ENCODE data around the gene SLC66A2. TPM values are rescaled to one million over a fixed set of nuclear protein-coding genes. Genes with fewer than 3 reads are reported as not detected.

SLC66A2 gene
- total RNA-seq, 2 donors from 2014 or later, result 39.1 to 51.2 TPM

DNA sequence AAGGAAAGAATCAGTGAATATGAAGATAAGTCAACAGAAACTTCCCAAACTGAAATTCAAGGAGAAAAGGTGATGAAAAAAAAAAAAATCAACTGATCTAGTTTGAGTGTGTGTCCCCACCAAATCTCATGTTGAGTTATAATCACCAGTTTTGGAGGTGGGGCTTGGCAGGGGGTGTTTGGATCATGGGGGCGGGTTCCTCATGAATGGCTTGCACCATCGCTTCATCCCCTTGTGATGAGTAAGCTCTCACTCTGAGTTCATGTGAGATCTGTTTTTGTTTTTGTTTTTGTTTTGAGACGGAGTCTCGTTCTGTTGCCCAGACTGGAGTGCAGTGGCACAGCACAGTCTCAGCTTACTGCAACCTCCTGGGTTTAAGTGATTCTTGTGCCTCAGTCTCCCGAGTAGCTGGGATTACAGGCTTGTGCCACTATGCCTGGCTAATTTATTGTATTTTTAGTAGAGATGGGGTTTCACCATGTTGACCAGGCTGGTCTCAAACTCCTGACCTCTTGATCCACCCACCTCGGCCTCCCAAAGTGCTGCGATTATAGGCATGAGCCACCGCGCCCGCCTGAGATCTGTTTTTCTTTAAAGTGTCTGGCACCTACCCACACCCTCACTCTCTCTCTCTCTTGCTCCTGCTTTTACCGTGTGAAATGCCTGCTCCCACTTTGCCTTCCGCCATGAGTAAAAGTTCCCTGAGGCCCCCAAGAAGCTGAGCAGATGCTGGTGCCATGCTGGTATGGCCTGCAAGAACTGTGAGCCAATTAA is 4.0 kb upstream of the SLC66A2 start:
- Histone ChIP-seq H3K4me1 (ENCODE audit: control insufficient read depth in 1 of 2, low read depth in 2 of 2) (peaks cover 0 to 8% of the 10 kb centered on the region in 2 donors), H3K36me3 (no peaks in the 10 kb centered on the region), H3K9me3 (no peaks in the 10 kb centered on the region), H3K27me3 (replicated peaks; ENCODE audit: insufficient read depth) (no peaks in the 10 kb centered on the region), H3K27ac (no peak overlapping the region), H3K4me3 (no peak overlapping the region)
- DNase-seq (ENCODE audit: low spot score) (no peak), ATAC-seq (ENCODE audit: insufficient number of reproducible peaks, low FRiP score, low read depth) (no peak)
- no peak for TF ChIP-seq CTCF (IDR thresholded peaks at IDR 0.05)

DNA sequence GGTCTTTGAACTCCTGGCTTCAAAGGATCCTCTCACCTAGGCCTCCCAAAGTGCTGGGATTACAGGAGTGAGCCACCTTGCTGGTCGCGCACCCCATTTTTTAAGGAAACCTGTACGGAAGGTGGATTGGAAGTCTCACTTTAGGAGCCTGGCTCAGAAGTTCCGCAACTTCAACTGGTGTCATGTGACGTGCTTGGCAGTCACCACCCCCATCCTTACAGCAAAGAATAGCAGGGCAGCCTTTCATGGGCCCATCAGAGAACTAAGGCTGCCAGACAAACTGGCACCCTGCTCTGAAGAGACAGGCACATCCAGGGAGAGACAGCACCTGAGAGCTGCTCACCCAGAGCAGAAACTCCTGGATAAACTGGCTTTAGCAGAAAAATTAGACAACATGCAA is 3.3 kb upstream of the SLC66A2 start:
- Histone ChIP-seq H3K27ac (no peak overlapping the region), H3K36me3 (no peaks in the 10 kb centered on the region), H3K27me3 (replicated peaks; ENCODE audit: insufficient read depth) (no peaks in the 10 kb centered on the region), H3K4me1 (ENCODE audit: control insufficient read depth in 1 of 2, low read depth in 2 of 2) (peaks cover 5 to 14% of the 10 kb centered on the region in 2 donors), H3K4me3 (no peak overlapping the region), H3K9me3 (no peaks in the 10 kb centered on the region)
- ATAC-seq (ENCODE audit: insufficient number of reproducible peaks, low FRiP score, low read depth), result no peak
- no peak for TF ChIP-seq CTCF (IDR thresholded peaks at IDR 0.05)
- no peak for DNase-seq (ENCODE audit: low spot score)

DNA sequence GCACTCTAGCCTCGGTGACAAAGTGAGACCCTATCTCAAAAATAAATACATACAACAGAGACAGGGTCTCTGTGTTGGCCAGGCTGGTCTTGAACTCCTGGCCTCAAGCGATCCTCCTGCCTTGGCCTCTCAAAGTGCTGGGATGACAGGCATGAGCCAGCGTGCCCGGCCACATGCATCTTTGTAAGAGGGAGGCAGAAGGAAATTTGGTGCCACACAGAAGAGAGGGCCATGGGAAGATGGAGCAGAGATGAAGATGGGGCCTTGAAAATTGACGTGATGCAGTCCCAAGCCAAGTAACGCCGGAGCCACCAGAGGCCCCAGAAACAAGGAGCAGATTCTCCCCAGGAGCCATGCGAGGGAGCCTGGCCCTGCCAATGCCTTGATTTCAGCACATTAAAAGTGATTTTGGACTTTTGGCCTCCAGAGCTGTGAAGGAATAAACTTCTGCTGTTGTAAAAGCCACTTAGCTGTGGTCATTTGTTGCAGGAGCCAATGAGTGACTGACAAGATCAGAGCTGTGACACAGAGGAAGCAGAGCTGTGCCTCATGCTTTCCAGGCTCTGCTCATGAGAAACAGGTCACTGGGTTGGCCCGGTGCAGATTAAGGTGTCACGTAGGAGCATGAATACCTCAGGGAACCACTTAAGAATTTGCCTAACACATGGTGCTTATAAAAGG is 2.7 kb upstream of the SLC66A2 start:
- H3K4me1 ChIP-seq (ENCODE audit: control insufficient read depth in 1 of 2, low read depth in 2 of 2), result peaks cover 9 to 21% of the 10 kb centered on the region in 2 donors
- H3K9me3 ChIP-seq, result no peaks in the 10 kb centered on the region
- H3K27ac ChIP-seq, result no peak overlapping the region
- DNase-seq (ENCODE audit: low spot score), result no peak
- H3K36me3 ChIP-seq, result no peaks in the 10 kb centered on the region
- no peaks in the 10 kb centered on the region for H3K27me3 ChIP-seq (replicated peaks; ENCODE audit: insufficient read depth)
- ATAC-seq (ENCODE audit: insufficient number of reproducible peaks, low FRiP score, low read depth), result no peak
- TF ChIP-seq CTCF (IDR thresholded peaks at IDR 0.05), result no peak
- no peak overlapping the region for H3K4me3 ChIP-seq

GRCh38 chr18:79952996-79953559 is 1.6 kb upstream of the SLC66A2 start:
- H3K36me3 ChIP-seq, result no peaks in the 10 kb centered on the region
- TF ChIP-seq CTCF (IDR thresholded peaks at IDR 0.05), result no peak
- no peak overlapping the region for H3K4me3 ChIP-seq
- no peaks in the 10 kb centered on the region for H3K27me3 ChIP-seq (replicated peaks; ENCODE audit: insufficient read depth)
- DNase-seq (ENCODE audit: low spot score) (no peak), ATAC-seq (ENCODE audit: insufficient number of reproducible peaks, low FRiP score, low read depth) (no peak)
- H3K9me3 ChIP-seq, result no peaks in the 10 kb centered on the region
- H3K4me1 ChIP-seq (ENCODE audit: control insufficient read depth in 1 of 2, low read depth in 2 of 2), result peaks cover 14 to 30% of the 10 kb centered on the region in 2 donors
- no peak overlapping the region for H3K27ac ChIP-seq

DNA sequence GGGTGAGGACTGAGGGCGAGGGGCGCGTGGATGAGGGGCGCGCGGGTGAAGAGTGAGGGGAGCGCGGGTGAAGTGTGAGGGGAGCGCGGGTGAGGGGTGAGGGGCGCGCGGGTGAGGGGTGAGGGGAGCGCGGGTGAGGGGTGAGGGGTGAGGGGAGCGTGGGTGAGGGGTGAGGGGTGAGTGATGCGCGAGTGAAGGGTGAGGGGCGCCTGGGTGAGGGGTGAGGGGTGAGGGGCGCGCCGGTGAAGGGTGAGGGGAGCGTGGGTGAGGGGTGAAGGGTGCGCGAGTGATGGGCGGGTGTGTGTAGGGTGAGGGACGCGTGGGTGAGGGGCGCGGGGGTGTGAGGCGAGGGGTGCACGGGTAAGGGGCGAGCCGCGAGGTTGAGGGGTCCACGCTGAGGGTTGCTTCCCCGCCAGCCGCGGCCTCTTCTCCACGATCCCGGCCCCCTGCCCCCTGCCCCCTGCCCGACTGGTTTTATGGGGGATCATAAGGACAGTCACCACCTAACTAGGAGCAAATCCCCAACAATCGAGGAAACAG is 1.1 kb upstream of the SLC66A2 start:
- Histone ChIP-seq H3K4me3 (peak overlapping the region; percentile 97), H3K36me3 (no peaks in the 10 kb centered on the region), H3K27me3 (replicated peaks; ENCODE audit: insufficient read depth) (no peaks in the 10 kb centered on the region), H3K4me1 (ENCODE audit: control insufficient read depth in 1 of 2, low read depth in 2 of 2) (peaks cover 14 to 36% of the 10 kb centered on the region in 2 donors), H3K9me3 (no peaks in the 10 kb centered on the region), H3K27ac (no peak overlapping the region)
- ATAC-seq (ENCODE audit: insufficient number of reproducible peaks, low FRiP score, low read depth) (no peak), DNase-seq (ENCODE audit: low spot score) (no peak)
- TF ChIP-seq CTCF (IDR thresholded peaks at IDR 0.05), result no peak

All from thoracic aorta (tissue), 2 donors.